Measurements from ENCODE around the gene PLD6.
A peak's percentile ranks its signal among the peaks of the same experiment; 100 is the strongest.
"Not testable (repeated sequence)": the region's sequence is repeated elsewhere in the genome, so short reads cannot be mapped to it uniquely, and the experiment has no call there.

PLD6 gene, protein sequence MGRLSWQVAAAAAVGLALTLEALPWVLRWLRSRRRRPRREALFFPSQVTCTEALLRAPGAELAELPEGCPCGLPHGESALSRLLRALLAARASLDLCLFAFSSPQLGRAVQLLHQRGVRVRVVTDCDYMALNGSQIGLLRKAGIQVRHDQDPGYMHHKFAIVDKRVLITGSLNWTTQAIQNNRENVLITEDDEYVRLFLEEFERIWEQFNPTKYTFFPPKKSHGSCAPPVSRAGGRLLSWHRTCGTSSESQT

GRCh38 chr17:17206124-17206912, at the start of gene PLD6:
Gene PLD6, minus strand, starts transcription at chr17:17206333. Its CDS starts 47 bp downstream, at chr17:17206286.
- DNase-seq (ENCODE audit: low read depth in 2 of 2): peak; percentile 82 to 86

DNA sequence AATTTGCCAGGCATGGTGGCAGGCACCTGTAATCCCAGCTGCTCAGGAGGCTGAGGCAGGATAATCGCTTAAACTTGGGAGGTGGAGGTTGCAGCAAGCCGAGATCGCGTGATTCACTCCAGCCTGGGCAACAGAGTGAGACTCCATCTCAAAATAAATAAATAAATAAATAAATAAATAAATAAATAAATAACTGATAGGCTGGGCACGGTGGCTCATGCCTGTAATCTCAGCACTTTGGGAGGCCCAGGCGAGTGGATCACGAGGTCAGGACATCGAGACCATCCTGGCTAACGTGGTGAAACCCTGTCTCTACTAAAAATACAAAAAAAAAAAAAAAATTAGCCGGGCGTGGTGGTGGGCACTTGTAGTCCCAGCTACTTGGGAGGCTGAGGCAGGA, 49.6 kb upstream of the PLD6 start:
- not testable (repeated sequence) for DNase-seq (ENCODE audit: low read depth in 2 of 2)

DNA sequence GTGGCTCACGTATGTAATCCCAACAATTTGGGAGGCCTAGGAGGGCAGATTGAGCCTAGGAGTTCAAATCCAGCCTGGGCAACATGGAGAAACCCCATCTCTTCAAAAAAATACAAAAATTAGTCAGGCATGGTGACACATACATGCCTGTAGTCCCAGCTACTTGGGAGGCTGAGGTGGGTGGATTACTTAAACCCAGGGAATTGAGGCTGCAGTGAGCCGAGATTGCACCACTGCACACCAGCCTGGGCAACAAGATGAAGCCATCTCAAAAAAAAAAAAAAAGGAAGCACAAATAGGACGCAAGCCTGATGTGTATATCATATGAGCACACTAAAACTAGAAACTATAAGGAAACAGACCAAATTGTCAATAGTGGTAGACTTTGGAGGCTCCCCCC, 47.9 kb upstream of the PLD6 start:
- DNase-seq (ENCODE audit: low read depth in 2 of 2): no peak

DNA sequence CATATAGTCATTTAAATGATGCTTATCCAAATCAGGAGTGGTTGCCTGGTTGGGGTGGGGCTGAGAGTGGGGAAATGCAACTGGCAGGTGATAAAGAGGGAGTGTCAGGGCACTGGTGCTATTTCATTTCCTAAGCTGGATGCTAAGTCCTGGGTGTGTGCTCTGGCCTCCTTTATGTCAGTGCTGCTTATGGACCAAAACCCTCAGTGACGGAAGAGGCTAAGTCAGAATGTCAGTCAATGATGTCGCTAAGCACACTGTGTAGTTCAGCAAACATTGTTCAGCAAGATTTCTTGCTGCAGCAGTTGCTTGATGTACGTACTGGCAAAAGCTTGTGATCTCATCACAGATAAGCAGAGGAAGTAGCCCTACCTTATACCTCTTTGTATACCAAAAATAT, 47.3 kb upstream of the PLD6 start:
- no peak for DNase-seq (ENCODE audit: low read depth in 2 of 2)

- DNase-seq (ENCODE audit: low read depth in 2 of 2): no peak
These were observed 46.1 kb upstream of the PLD6 start for GRCh38 chr17:17252149-17252661.

- no peak for DNase-seq (ENCODE audit: low read depth in 2 of 2)
These were observed 40.7 kb upstream of the PLD6 start for GRCh38 chr17:17246879-17247278.

DNA sequence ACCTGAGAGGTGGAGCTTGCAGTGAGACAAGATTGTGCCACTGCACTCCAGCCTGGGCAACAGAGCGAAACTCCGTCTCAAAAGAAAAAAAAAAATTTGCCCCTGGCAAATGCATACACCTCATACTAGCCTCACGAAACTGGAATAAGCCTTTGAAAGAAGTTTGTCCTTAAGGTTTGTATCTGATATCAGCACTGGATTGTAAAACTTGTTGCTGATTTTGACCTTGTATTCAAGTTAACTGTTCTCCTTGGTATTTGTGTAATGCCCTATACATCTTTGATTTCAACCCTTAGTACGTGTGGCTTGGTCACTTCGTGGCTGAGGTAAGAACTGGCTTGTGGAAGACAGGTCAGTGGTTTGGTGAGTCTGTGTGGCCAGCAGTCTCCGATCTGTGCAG, 37.0 kb upstream of the PLD6 start:
- DNase-seq (ENCODE audit: low read depth in 2 of 2): no peak

GRCh38 chr17:17242246-17242645, 36.1 kb upstream of the PLD6 start:
- DNase-seq (ENCODE audit: low read depth in 2 of 2): no peak

- DNase-seq (ENCODE audit: low read depth in 2 of 2): no peak
These were observed 35.5 kb upstream of the PLD6 start for GRCh38 chr17:17241656-17242055.

DNA sequence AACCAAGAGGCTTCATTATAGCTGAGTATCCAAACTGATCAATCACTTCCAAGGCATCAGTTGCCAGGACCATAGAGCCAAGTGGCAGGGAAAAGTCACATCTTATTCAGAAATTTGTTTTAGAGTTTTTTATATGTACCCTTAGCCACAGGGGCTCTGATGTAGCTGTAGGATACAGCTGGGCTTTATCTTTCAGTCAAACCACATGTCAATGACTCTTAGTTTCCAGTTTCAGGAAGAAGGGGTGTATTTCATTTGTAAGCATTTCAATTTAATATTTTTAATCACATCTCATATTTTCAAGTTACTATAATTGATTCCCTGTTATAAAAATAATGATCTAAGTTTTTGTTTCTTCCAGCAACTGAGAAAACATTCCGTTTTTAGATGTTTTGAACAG, 33.7 kb upstream of the PLD6 start:
- no peak for DNase-seq (ENCODE audit: low read depth in 2 of 2)

GRCh38 chr17:17237026-17237799, 31.1 kb upstream of the PLD6 start, which contains the start of gene FLCN:
Gene FLCN, minus strand, starts transcription at chr17:17237168. Its CDS starts 9,031 bp downstream, at chr17:17228137.
- peak; percentile 80 to 81 for DNase-seq (ENCODE audit: low read depth in 2 of 2)

GRCh38 chr17:17236295-17237025, 30.3 kb upstream of the PLD6 start:
- no peak for DNase-seq (ENCODE audit: low read depth in 2 of 2)

DNA sequence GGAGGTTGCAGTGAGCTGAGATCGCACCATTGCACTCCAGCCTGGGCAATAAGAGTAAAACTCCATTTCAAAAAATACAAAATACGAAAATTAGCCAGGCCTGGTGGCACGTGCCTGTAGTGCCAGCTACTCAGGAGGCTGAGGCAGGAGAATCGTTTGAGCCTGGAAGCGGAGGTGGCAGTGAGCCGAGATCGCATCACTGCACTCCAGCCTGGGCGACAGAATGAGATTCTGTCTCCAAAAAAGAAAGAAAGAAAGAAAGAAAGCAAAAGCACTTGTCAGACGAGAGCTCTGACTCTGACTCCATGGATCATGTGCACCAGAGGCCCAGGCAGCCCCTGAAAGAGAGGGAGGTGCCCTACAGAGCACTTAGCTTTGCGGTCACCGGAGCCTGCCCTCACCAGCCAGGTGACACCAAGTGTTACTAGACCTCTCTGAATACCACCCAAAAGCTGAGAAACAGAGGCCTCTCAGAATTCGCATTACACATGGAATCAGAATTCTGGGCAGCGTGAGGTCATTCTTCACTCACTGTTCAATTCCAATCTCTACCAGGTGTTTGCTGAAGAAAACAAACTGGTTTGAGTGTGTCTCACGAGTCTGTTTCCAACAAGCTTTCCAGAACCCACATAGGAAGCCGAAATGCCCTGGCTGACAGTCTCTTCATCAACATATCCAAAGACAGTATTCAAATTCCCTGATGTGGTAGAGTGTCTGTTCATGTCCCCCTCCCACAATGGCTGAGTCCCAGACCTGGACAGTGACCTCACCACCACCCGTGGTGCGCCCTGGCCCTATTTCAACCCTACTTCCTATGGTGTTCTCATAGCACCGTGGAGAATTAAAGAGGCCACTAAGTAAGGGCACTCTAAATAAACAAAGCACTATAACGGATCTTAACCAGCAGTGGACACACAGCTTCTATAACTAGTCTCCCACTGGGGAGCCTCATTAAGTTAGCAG, 29.4 kb upstream of the PLD6 start:
- DNase-seq (ENCODE audit: low read depth in 2 of 2): no peak

DNA sequence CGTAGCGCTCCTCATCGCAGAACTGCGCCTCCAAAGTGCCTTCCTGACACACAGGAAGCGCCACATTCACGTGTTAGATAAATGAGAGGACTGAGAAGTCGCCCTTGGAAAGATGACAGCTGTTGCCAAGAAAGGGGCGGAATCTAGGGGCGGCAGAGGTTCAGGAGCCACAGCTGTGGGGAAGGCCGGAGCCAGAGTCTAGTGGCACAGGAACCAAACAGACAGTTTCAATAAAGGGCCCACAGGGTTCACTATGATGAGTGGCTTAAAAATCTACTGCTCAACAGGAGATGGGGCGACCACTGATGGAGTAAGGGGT, 26.1 kb upstream of the PLD6 start:
- no peak for DNase-seq (ENCODE audit: low read depth in 2 of 2)

DNA sequence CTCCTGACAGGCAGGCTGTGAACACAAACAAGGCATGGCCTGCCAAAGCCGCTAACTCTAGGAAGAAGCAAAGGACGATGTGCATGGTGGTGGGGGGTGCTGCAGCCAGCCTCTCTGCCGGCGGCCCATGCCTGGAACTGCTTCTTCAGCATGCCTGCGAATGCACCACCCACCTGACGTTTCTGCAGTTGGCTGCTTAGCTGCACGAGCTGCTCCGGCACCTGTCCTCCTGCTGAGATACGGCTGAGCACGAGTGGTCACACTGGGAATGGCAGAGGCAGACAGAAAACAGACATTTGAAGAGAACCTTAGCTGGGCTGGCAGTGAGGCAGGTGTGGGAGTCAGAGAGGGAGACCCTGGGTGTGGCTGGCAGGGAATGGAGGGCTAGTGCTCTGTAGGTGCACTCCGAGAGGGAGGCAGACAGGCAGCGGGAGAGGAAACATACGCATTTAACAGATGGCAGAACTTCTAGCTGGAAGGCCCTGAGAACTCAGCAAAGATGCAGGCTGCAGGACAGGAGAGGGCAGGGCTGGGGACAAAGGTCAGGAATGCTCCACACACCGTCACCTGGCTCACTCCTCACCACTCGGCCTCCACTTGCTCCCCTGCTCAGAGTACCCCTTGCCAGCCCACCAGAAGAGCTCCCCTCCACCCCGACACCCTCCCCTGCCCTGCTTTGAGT, 25.6 kb upstream of the PLD6 start:
- DNase-seq (ENCODE audit: low read depth in 2 of 2): no peak

DNA sequence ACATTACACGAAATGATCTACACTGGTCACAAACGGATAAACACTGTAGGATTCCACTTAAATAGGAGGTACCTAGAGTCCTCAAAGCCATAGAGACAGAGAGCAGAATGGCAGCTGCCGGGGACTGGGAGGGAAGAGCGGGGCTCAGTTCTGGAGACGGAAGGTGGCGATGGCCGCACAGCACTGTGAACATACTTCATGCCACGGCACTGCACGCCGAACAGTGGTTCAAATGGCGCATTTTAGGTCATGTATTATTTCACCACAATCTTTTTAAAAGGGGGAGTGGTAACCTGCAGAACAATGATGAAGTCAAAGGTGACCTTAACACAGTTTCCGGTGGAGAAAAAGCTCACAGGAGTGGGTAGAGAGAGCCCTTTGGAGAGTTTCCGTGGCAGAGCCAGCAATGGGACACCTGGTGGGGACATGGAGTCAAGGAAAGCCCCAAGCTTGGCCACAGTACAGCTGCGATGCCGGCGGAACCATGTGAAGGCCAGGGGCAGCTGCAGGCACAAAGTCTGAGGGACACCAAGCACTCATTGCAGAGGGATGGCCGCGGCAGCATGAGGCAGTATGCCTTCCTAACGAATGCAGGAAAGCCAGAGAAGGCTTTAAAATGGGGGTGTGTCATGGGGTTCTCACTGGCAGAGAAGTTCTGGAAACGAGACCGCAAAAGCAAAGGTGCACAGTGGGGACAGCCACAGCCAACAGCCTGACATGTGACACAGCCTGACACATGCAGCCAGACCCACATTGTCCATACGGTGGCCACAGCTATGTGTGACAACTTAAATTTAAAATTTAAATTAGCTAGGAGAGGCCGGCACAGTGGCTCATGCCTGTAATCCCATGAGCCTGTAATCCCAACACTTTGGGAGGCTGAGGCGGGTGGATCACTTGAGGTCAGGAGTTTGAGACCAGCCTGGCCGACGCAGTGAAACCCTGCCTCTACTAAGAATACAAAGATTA, 23.6 kb upstream of the PLD6 start:
- DNase-seq (ENCODE audit: low read depth in 2 of 2): no peak

DNA sequence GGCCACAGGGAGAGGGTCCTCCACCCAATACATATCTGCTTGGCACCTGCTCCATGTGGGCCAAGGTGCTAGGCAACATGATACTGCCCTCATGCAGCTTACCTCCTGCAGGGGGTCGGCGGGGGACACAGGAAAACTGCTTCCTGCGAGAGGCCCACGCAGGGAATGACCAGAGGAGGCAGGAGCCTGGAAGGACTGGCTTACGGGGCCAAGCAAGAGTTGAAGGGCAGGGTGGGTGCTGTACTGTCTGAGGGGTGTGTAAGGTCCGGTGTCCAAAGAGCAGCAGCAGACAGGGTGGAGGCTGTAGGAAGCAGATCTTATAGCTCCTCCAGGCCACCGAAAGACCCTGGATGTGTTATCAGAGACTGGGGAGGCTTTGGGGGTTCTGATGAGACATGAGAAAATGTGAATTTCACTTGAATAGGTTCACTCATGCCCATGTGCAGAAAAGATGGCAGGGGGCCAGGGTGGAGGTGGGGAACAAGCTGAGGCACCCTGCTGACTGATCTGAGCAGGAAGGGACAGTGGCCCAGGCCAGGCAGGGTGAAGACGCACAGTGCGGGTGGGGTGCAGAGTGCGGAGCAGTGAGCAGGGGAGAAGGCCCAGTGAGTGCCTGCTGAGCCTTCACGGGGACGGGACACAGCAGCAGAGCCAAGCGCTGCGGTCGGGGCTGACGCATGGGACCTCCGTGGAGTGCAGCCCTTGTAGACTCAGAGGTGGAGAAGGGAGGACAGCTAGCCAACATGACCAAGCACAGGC, 22.6 kb upstream of the PLD6 start:
- DNase-seq (ENCODE audit: low read depth in 2 of 2): no peak

Measured in stimulated activated CD8-positive, alpha-beta memory T cell treated with anti-CD3 and anti-CD28 coated beads, Interleukin-15, amount 100 ng/mL, for 48 hours (primary cell).